Activated CD8-positive, alpha-beta memory T cell treated with anti-CD3 and anti-CD28 coated beads, Interleukin-2, amount 10 ng/mL, durations not matched to agents 7 days and 5 days (primary cell): Measurements from ENCODE around the gene TMCO6. TPM values are rescaled to one million over a fixed set of nuclear protein-coding genes. Genes with fewer than 3 reads are reported as not detected.
"Not testable (repeated sequence)": the region's sequence is repeated elsewhere in the genome, so short reads cannot be mapped to it uniquely, and the experiment has no call there.

Experiments
- ATAC-seq: fragments of 150-1000 bp; cut with Tn5 transposase; one replicate; pipeline ENCODE4 v1.10.0; 2021; ENCODE audit warnings: moderate library complexity
- CTCF ChIA-PET: fragments of 350-600 bp; sonication (Branson Sonifier 250); formaldehyde crosslinking; loops from one replicate; lab custom pipeline; 2021; ENCODE audit warnings: antibody characterized with exemption; lab: Charles Lee
- DNase-seq: peaks from one replicate; pipeline ENCODE4 v3.0.0-alpha.2; 2020
- H3K27ac Mint-ChIP-seq: one replicate; pipeline ENCODE4 v1.8.0; 2021; ENCODE audit warnings: mild to moderate bottlenecking, mixed read lengths
- H3K27me3 Mint-ChIP-seq: one replicate; pipeline ENCODE4 v1.8.0; 2021; ENCODE audit warnings: mixed read lengths
- H3K36me3 Mint-ChIP-seq: one replicate; pipeline ENCODE4 v1.8.0; 2021; ENCODE audit warnings: mild to moderate bottlenecking, mixed read lengths
- H3K4me1 Mint-ChIP-seq: one replicate; pipeline ENCODE4 v1.8.0; 2021; ENCODE audit warnings: mixed read lengths
- H3K4me3 Mint-ChIP-seq: one replicate; pipeline ENCODE4 v1.8.0; 2021; ENCODE audit warnings: mild to moderate bottlenecking, moderate library complexity, mixed read lengths
- H3K9me3 Mint-ChIP-seq: one replicate; pipeline ENCODE4 v1.8.0; 2022; ENCODE audit warnings: low read depth, mixed read lengths
- total RNA-seq, 2 experiments: library from RNA; stranded (reverse); gene quantifications; one replicate each; pipeline ENCODE4 v1.2.3, GENCODE V29; 2021

TMCO6 gene
- total RNA-seq, 2 experiments from 2014 or later = 33.1 to 35.3 TPM

DNA sequence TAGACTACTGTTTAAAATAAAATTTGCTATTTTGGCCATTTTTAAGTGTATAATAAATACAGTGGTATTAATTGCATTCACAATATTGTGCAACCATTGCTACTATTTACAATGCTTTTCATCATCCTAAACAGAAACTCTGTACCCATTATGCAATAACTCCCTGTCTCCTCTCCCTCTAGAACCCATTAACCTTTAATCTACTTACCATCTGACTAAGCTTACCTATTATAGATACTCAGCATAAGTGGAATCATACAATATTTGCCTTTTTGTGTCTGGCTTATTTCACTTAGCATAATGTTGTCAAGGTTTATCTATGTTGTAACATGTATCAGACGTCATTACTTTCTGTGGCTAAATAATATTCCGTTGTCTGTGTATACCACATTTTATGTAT lies 32.2 kb upstream of the TMCO6 start:
- H3K4me3 Mint-ChIP-seq = no peak overlapping the region
- H3K27me3 Mint-ChIP-seq = peaks cover 8% of the 10 kb centered on the region
- no peak for DNase-seq
- no peak for ATAC-seq
- no peak overlapping the region for H3K27ac Mint-ChIP-seq
- no peaks in the 10 kb centered on the region for H3K36me3 Mint-ChIP-seq
- H3K9me3 Mint-ChIP-seq = no peaks in the 10 kb centered on the region
- H3K4me1 Mint-ChIP-seq = peaks cover 5% of the 10 kb centered on the region
- CTCF ChIA-PET = no interaction called here

DNA sequence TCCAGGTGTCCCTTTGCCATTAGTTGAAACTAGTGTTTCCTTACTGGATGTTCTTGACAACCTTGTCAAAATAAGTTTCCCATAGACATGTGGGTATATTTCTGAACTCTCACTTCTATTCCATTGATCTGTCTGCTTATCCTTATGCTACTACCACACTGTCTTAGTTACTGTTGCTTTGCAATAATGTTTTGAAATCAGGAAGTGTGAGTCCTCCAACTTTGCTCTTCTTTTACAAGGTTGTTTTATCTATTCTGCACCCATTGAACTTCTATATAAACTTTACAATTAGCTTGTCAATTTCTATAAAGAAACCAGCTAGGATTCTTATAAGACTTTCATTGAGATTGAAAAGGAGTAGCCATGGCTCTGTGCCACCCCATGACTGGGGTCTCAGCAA lies 30.5 kb upstream of the TMCO6 start:
- CTCF ChIA-PET = no interaction called here
- no peaks in the 10 kb centered on the region for H3K9me3 Mint-ChIP-seq

DNA sequence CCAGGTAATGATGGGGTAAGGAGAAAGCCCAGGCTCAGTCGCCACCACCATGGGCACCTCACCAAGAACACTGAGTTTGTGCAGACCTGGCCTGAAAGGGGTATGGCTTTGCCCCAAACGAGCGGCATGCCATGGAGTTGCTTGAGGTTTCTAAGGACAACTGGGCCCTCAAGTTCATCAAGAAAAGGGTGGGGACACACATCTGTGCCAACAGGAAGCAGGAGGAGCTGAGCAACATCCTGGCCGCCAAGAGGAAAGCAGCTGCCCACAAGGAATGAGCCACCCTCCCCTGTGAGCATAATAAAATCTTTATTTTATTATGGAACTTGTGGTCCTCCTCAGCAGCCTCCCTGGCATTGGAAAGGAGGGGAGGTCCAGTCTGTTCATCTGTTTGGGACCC lies 30.1 kb upstream of the TMCO6 start:
- no peaks in the 10 kb centered on the region for H3K36me3 Mint-ChIP-seq
- ATAC-seq (no peak), DNase-seq (no peak)
- no peaks in the 10 kb centered on the region for H3K9me3 Mint-ChIP-seq
- H3K4me3 Mint-ChIP-seq = no peak overlapping the region
- peaks cover 13% of the 10 kb centered on the region for H3K27me3 Mint-ChIP-seq
- H3K27ac Mint-ChIP-seq = no peak overlapping the region
- H3K4me1 Mint-ChIP-seq = peaks cover 9% of the 10 kb centered on the region
- CTCF ChIA-PET = no interaction called here

More for the DNA sequence above, 30.5 kb upstream of the TMCO6 start:
- Mint-ChIP-seq H3K27me3 (peaks cover 13% of the 10 kb centered on the region), H3K36me3 (no peaks in the 10 kb centered on the region), H3K4me1 (peaks cover 9% of the 10 kb centered on the region), H3K4me3 (no peak overlapping the region), H3K27ac (no peak overlapping the region)
- DNase-seq = no peak
- ATAC-seq = no peak

DNA sequence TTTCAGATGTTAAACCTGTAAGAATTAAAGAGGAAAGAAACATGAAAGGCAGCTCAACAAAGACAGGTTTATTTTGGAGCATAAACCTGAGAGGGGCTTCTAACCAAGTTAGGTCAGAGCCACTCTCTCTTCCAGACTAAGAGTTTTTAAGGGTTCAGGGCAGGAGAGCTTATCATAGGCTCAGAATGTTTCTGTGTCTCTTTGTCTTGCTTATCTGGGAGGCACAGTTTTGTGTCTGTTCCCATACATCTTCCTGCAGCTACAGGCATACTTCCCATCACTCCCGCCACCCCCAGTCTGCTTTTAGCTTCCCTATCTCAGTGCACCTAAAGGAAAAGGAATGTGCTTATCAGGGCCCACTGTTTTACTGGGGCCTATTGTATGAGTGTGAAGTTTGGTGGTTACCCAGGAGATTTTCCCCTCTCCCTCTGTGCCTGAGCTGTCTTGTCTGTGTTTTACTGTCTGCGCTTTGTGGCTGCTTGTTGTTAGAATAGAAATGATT lies 28.2 kb upstream of the TMCO6 start:
- H3K27me3 Mint-ChIP-seq = peaks cover 8% of the 10 kb centered on the region
- no peak overlapping the region for H3K27ac Mint-ChIP-seq
- ATAC-seq = no peak
- DNase-seq = no peak
- no peaks in the 10 kb centered on the region for H3K9me3 Mint-ChIP-seq
- peaks cover 9% of the 10 kb centered on the region for H3K4me1 Mint-ChIP-seq
- CTCF ChIA-PET = no interaction called here
- H3K4me3 Mint-ChIP-seq = no peak overlapping the region
- no peaks in the 10 kb centered on the region for H3K36me3 Mint-ChIP-seq

DNA sequence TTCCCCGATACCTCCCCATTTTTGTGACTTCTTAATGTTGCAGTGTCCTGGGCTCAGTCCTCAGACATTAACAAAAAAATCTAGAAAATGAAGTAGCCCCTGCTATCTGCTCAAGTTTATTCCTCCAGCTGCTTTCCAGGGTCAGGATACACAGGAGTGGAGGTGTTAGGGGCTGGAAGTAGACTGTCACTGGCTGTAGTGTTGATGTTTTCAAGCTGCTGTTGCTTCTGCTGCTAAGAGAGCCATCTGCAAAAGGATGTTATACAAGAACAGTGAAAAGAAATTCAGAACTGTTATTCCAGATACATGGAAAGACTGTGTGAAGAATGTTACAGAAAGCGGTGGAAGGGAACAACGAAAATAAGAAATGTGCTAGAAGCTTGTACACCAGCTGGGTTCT lies 16.9 kb upstream of the TMCO6 start:
- H3K27me3 Mint-ChIP-seq = peaks cover 43% of the 10 kb centered on the region
- no peak overlapping the region for H3K27ac Mint-ChIP-seq
- CTCF ChIA-PET = interaction anchor here (0.7 to 1.1 kb wide), 2 partner anchors 13 to 259 kb away, joined by 3 read pairs; no protein-coding TSS in a partner anchor
- no peaks in the 10 kb centered on the region for H3K36me3 Mint-ChIP-seq
- H3K9me3 Mint-ChIP-seq = no peaks in the 10 kb centered on the region
- no peak overlapping the region for H3K4me3 Mint-ChIP-seq
- no peak for ATAC-seq
- no peaks in the 10 kb centered on the region for H3K4me1 Mint-ChIP-seq
- no peak for DNase-seq

DNA sequence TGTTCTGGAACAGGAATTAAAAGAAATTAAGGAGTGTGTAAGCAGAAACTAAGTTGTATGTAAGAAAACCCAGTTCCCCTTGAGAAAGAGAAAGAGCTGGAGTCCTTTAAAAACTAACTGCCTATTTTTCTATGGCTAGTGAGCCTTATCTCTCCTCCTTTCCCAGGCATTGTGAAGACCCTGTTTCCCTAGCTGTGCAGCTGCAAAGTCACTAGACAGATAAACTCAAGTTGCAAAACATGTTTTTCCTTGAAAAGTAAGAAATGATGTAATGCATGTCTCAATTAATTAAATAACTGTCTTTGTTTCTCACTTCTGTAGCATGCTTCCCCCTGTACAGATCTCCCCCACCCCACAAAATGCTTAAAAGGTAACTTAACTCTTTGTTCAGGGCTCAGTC lies 16.2 kb upstream of the TMCO6 start:
- DNase-seq, H3K36me3 Mint-ChIP-seq, H3K9me3 Mint-ChIP-seq, H3K4me1 Mint-ChIP-seq, H3K27ac Mint-ChIP-seq, H3K4me3 Mint-ChIP-seq, ATAC-seq: not testable (repeated sequence)
- peaks cover 39% of the 10 kb centered on the region for H3K27me3 Mint-ChIP-seq
- CTCF ChIA-PET = interaction anchor here (1.1 kb wide), 1 partner anchor 12 kb away, joined by 3 read pairs; no protein-coding TSS in a partner anchor

DNA sequence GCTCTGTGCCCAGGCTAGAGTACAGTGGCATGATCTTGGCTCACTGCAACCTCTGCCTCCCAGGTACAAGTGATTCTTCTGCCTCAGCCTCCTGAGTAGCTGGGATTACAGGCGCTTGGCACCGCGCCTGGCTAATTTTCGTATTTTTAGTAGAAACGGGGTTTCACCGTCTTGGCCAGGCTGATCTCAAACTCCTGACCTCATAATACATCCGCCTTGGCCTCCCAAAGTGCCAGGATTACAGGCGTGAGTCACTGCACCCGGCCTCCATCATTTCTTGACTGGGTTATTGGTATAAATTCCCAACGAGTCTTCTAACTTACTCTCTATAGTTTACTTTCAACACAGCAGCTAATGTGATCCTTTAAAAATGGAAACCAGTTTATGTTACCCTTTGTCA lies 14.4 kb upstream of the TMCO6 start:
- H3K4me1 Mint-ChIP-seq, CTCF ChIA-PET, H3K9me3 Mint-ChIP-seq, ATAC-seq, H3K4me3 Mint-ChIP-seq, DNase-seq, H3K36me3 Mint-ChIP-seq, H3K27ac Mint-ChIP-seq: not testable (repeated sequence)
- peaks cover 26% of the 10 kb centered on the region for H3K27me3 Mint-ChIP-seq

DNA sequence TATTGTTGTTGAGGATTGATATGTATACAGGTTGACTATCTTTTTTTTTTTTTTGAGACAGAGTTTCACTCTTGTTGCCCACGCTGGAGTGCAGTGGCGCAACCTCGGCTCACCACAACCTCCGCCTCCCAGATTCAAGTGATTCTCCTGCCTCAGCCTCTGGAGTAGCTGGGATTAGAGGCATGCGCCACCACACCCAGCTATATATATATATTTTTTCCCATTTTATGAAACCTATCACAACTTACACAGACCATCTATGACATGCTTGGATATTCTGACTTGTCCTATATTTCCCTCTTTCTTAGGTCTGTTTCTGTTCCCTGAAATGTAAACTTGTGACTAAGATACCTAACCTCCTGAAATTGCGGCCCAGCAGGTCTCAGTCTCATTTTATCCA lies 11.3 kb upstream of the TMCO6 start:
- Mint-ChIP-seq H3K27me3 (peaks cover 30% of the 10 kb centered on the region), H3K27ac (no peak overlapping the region), H3K4me1 (peaks cover 14% of the 10 kb centered on the region), H3K4me3 (no peak overlapping the region), H3K36me3 (peaks cover 2% of the 10 kb centered on the region), H3K9me3 (peaks cover 2% of the 10 kb centered on the region)
- CTCF ChIA-PET = interaction anchor here (1.1 to 1.3 kb wide), 3 partner anchors 9 to 265 kb away, joined by 3 to 5 read pairs (median 3); partner anchors contain the start of gene TMCO6
- ATAC-seq (no peak), DNase-seq (no peak)

DNA sequence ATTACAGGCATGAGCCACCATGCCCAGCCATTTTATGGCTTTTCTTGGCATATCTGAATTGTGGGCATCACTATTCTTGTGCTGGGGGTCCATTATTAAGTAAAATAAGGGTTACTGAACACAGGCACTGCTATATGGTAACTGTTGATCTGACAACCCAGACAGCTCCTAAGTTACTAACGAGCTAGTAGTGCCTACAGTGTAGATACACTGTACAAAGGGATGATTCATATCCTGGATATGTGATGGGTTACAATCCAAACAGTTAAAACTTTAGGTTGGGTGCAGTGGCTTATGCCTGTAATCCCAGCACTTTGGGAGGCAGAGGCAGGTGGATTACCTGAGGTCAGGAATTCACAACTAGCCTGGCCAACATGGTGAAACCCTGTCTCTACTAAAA lies 10.5 kb upstream of the TMCO6 start:
- peaks cover 35% of the 10 kb centered on the region for H3K27me3 Mint-ChIP-seq
- H3K36me3 Mint-ChIP-seq = peaks cover 2% of the 10 kb centered on the region
- no peak overlapping the region for H3K27ac Mint-ChIP-seq
- ATAC-seq (no peak), DNase-seq (no peak)
- no peak overlapping the region for H3K4me3 Mint-ChIP-seq
- H3K9me3 Mint-ChIP-seq = peaks cover 2% of the 10 kb centered on the region
- CTCF ChIA-PET = interaction anchor here (1.0 to 1.1 kb wide), 2 partner anchors 10 to 256 kb away, joined by 3 read pairs; no protein-coding TSS in a partner anchor
- H3K4me1 Mint-ChIP-seq = peaks cover 19% of the 10 kb centered on the region

DNA sequence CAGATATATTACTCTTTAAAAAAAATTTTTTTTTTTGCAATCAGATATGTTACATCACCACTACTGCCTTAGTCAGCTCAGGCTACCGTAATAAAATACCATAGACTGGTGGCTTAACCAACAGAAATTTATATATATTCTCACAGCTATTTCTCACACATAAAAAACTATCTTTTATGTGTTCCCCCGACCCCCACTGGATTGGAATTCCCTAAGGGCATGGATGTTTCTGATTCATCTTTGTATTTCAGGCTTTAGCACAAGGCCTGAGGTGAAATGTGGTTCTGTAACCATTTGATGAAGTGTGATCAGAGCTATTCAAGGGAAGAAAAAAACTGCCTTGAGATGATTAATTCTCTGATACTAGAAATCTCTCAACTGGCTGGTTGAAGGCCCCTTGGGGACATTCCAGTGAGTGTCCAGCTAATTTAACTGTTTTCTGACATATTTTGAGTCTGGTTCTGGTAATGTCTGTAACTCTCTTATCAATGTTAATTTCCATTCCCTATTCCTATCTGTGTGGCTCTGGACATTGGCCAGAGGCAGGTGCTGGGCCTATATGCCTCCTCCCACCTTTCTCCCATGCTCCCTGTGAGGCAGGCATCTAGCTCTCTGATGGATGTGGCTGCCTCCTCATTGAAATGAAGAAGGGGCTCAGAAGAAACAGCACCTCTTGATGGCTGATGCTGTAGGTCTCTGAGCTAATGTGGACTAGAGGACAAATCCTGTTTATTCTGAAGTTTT lies 8.8 kb upstream of the TMCO6 start:
- CTCF ChIA-PET = interaction anchor here (1.3 kb wide), 1 partner anchor 257 kb away, joined by 5 read pairs; no protein-coding TSS in a partner anchor
- ATAC-seq (no peak), DNase-seq (no peak)
- no peak overlapping the region for H3K27ac Mint-ChIP-seq
- peaks cover 30% of the 10 kb centered on the region for H3K4me1 Mint-ChIP-seq
- H3K4me3 Mint-ChIP-seq = no peak overlapping the region
- peaks cover 2% of the 10 kb centered on the region for H3K36me3 Mint-ChIP-seq
- peaks cover 34% of the 10 kb centered on the region for H3K27me3 Mint-ChIP-seq
- peaks cover 2% of the 10 kb centered on the region for H3K9me3 Mint-ChIP-seq

DNA sequence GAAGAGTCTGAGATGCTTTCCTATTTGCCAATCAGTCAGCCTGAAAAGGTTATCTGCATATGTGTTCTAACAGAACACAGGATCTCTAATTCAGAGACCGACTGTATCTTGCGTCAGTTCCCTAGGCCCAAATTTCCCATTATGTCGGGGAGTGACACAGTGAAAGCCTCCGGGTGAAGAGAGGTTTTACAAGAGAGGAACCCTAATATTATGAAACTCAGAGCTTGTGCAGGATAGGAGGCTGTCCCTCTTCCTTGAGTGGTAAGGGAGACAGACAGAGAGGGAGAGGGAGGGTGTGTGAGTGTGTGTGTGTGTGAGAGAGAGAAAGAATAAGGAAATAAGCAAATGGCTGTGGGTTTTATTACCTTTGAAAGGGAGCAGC lies 8.2 kb upstream of the TMCO6 start:
- CTCF ChIA-PET = interaction anchor here (1.3 kb wide), 1 partner anchor 258 kb away, joined by 5 read pairs; no protein-coding TSS in a partner anchor
- DNase-seq (no peak), ATAC-seq (no peak)
- H3K4me1 Mint-ChIP-seq = peaks cover 32% of the 10 kb centered on the region
- H3K9me3 Mint-ChIP-seq = peaks cover 2% of the 10 kb centered on the region
- no peak overlapping the region for H3K27ac Mint-ChIP-seq
- H3K4me3 Mint-ChIP-seq = no peak overlapping the region
- H3K27me3 Mint-ChIP-seq = peaks cover 34% of the 10 kb centered on the region
- H3K36me3 Mint-ChIP-seq = peaks cover 2% of the 10 kb centered on the region

DNA sequence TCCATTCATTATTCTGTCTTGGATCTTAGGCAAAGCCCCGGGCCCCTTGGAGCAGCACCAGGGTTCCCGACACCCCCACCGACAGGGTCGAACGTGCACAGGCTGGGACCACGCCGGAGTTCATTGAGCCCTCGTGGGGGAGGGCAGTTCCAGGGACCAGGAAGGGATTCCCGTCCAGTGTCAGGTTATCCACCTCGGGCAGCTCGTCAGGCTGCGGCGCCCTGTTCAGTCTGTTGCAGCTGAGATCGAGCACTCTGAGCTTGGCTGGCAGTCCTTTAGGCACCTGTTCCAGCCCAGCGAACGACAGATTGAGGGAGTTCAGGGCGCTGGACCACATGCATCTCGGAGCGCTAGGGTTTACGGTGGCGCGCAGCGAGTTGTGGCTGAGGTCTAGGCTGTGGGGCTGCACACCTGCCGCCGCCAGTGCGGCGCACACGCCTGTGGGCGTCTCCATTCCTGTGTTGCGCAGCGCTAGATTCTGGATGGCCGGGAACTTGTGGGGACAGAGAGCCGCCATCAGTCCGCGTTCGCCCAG lies 7.4 kb upstream of the TMCO6 start:
- Mint-ChIP-seq H3K27me3 (peaks cover 30% of the 10 kb centered on the region), H3K4me3 (peak overlapping the region; percentile 76)

DNA sequence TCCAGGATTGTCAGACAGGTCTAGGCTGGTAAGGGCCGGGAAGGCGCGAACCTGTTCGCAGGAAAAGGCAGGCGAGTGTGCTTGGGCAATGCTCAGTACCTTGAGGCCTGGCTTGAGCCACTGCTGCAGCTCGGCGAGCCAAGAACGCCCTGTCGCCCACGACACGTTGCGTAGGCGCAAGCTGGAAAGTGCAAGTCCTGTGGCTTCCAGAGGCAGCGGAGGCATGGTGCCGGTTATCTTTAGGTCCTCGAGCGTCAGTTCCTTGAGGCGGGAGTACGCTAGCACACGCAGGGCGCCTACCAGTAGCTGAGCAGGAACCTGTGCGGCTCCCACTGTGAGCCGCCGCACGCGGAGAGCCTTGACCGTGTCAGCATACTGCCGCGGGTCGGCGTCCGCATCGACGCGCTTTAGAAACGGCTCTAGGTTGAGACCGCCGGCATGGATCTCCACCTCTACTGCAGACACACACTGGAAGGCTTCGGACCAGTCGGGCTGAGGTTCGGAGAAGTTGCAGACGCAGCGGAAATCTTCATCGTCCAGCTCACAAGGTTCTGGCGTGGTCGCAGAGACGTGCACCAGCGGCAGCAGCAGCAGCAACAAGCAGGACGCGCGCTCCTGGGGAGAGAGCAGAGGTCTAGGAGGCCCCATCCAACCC lies 6.8 kb upstream of the TMCO6 start:
- Mint-ChIP-seq H3K27ac (no peak overlapping the region), H3K4me1 (peaks cover 35% of the 10 kb centered on the region), H3K9me3 (peaks cover 2% of the 10 kb centered on the region), H3K27me3 (peaks cover 27% of the 10 kb centered on the region), H3K4me3 (peak overlapping the region; percentile 76), H3K36me3 (peaks cover 2% of the 10 kb centered on the region)
- ATAC-seq (peak; percentile 85), DNase-seq (peak; percentile 63)
- CTCF ChIA-PET = interaction anchor here (0.6 to 1.6 kb wide), 10 partner anchors 9 to 269 kb away, joined by 3 to 7 read pairs (median 4); no protein-coding TSS in a partner anchor

More for the DNA sequence above, 7.4 kb upstream of the TMCO6 start:
- Mint-ChIP-seq H3K4me1 (peaks cover 33% of the 10 kb centered on the region), H3K9me3 (peaks cover 2% of the 10 kb centered on the region), H3K36me3 (peaks cover 2% of the 10 kb centered on the region), H3K27ac (no peak overlapping the region)
- DNase-seq = no peak
- ATAC-seq = peak; percentile 47
- CTCF ChIA-PET = interaction anchor here (0.6 to 1.4 kb wide), 5 partner anchors 57 to 259 kb away, joined by 3 to 5 read pairs (median 4); no protein-coding TSS in a partner anchor
